Measurements from ENCODE around the gene MON2.

The MON2 gene

DNA sequence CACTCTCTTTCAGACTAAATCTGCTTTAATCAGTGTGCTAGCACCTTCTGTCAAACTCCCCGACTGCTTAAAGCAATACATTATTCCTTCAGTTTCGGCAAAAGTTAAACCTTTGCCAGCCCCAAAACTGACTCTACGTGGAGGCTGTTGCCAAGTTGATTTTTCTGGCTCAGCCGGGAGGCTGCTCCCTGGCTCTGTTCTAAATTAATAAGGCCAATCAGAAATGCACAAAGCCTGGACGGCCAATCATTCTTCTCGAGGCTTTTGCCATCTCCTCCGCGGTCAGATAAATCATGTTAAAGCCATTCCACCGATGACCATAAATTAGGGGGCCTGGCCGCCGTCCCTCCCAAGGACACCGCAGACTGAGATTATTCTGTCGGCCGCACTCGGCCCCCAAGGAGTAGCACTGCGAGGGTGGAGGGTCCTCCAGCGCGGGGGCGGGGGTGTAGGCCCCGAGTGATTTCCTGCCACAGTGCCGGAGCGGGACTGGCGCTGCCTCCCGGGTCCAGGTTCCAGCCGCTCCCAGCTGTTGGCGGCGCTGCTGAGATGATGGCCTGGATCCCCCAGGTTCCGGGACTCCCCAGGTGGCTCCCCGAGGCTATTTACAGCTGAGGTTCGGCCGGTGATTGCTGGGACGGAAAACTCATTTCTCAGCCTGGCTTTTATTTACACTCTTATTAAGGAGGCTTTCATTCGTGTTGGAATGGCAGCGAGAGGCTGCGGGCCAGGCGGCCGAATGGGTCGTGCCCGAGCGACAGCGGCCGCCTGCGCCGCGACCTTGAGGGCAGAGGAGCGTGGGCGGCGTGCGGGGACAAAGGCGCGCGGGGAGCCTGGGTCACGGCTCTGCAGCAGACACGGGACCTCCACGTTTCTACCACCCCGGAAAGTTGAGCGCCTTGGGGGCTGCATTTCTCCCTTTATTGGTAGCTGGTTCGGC lies 165.1 kb downstream of the MON2 start:
- DNase-seq (ENCODE audit: low read depth in 2 of 2) = peak; percentile 84 to 88
- TF ChIP-seq, protein P1, sequence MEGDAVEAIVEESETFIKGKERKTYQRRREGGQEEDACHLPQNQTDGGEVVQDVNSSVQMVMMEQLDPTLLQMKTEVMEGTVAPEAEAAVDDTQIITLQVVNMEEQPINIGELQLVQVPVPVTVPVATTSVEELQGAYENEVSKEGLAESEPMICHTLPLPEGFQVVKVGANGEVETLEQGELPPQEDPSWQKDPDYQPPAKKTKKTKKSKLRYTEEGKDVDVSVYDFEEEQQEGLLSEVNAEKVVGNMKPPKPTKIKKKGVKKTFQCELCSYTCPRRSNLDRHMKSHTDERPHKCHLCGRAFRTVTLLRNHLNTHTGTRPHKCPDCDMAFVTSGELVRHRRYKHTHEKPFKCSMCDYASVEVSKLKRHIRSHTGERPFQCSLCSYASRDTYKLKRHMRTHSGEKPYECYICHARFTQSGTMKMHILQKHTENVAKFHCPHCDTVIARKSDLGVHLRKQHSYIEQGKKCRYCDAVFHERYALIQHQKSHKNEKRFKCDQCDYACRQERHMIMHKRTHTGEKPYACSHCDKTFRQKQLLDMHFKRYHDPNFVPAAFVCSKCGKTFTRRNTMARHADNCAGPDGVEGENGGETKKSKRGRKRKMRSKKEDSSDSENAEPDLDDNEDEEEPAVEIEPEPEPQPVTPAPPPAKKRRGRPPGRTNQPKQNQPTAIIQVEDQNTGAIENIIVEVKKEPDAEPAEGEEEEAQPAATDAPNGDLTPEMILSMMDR (IDR thresholded peaks at IDR 0.05; ENCODE audit: low read depth, low read length) = peak; percentile 44
- peak overlapping the region; percentile 49 to 51 for H3K4me3 ChIP-seq (replicated peaks in 1 of 2; ENCODE audit: low read depth in 2 of 2, low read length in 2 of 2)

DNA sequence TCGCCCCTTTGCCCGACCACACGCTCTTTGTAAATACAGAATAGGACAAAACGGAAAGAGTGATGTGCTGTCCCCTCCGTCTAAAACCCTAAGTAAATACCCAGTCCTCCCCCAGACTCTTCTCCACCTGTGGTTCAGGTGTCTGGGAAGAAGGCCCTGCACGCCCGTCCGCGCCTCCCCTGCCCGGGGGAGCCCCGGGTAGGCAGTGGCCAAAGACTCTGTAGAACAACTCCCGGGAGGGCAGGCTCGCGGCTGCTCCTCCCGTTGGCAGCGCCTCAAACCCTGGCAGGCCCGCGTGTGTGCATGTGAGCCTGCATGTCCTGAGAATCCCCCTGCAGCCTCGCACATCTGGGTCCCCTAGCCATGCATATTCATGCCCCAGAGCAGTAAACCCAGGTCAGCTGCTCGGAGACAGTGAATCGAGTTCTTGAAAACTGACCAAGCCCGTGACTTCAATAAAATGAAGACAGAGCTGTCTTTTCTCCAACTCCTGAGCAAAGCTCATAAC lies 165.8 kb downstream of the MON2 start:
- peak overlapping the region; percentile 49 to 51 for H3K4me3 ChIP-seq (replicated peaks in 1 of 2; ENCODE audit: low read depth in 2 of 2, low read length in 2 of 2)
- TF ChIP-seq, protein P1 (IDR thresholded peaks at IDR 0.05; ENCODE audit: low read depth, low read length) = no peak
- DNase-seq (ENCODE audit: low read depth in 2 of 2) = peak; percentile 32 to 65

DNA sequence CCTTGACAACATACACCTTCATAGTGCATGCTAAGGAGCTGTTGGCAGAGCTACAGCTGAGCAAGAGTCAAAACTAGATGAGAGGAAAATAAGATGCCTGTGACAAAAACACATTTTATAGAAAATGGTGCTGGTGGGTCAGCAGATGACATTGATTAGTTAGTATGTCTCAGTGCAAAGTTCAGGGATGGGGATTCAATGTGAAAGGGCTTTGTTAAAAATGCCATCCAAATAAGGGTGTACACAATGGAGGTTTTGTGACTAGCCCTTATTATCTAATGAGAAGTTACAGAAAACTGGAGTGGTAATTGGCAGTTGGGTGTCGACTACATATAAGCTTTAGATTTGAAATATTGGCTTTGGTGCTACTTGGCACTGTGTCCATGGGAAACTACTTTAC lies 169.0 kb downstream of the MON2 start:
- TF ChIP-seq, protein P1 (IDR thresholded peaks at IDR 0.05; ENCODE audit: low read depth, low read length) = no peak
- no peak for DNase-seq (ENCODE audit: low read depth in 2 of 2)
- H3K4me3 ChIP-seq (replicated peaks in 1 of 2; ENCODE audit: low read depth in 2 of 2, low read length in 2 of 2) = no peak overlapping the region

DNA sequence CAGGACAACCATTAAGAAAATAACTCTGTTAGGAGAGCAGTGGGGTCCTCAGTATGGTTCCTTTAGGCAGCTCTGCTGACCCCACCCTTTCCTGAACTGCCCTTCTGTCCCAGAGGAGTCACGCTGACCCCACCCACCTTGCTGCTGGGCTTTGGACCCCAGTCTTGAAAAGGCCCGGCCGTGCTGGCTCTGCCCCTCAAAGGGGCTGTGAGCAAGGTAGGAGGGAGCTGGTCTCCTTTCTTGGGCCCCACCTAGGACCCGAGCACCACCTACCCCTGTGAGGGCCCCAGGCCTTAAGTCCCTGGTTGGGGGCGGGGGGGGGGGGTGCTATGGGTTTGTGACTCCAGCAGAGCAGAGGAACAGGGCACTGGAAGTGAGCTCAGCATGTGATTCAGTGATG lies 171.1 kb downstream of the MON2 start:
- no peak for DNase-seq (ENCODE audit: low read depth in 2 of 2)
- TF ChIP-seq, protein P1 (IDR thresholded peaks at IDR 0.05; ENCODE audit: low read depth, low read length) = no peak
- H3K4me3 ChIP-seq (replicated peaks in 1 of 2; ENCODE audit: low read depth in 2 of 2, low read length in 2 of 2) = no peak overlapping the region

DNA sequence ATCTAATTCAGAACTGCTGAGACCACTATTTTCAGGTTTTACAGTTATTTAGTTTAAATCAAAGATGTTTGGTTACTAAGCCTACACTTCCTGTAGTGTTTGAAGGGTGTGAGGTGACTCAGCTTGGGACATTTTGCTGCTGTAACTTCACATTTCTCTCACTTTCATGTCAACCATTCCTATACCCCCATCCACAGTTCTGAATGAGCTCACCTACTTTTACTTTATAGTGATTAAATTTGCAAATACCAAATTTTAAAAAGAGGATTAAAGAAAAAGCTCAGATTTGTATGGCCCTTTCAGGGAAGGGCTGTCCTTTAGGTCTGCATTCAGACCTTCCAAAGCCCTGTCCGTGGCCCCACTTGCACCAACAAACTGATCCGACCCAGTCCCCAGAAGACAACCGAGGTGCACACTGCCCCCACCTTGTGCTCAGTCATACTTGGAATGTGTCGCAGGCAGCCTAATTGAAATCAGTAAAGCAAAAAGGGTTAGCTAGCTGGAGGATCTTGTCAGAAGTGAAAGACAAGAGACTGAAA lies 174.4 kb downstream of the MON2 start:
- TF ChIP-seq, protein P1 (IDR thresholded peaks at IDR 0.05; ENCODE audit: low read depth, low read length) = no peak
- DNase-seq (ENCODE audit: low read depth in 2 of 2) = peak; percentile 52 to 72
- no peak overlapping the region for H3K4me3 ChIP-seq (replicated peaks in 1 of 2; ENCODE audit: low read depth in 2 of 2, low read length in 2 of 2)

DNA sequence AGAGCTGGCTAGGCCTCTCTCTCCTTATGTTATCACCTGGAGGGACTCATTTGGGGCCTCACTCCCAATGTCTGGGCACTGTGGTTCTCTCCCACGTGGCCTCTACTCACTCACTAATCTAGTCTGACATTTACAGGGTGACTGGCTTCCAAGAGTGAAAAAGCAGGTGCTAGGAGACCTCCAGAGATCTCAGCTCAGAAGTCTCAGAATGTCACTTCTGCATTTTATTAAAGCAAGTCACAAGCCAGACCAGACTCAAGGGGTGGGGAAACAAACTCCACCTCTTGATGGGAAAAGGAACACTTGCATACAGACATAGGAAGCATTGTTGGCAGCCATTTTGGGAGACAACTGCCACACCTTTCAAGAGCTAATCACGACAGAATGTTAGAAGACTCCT lies 175.9 kb downstream of the MON2 start:
- TF ChIP-seq, protein P1 (IDR thresholded peaks at IDR 0.05; ENCODE audit: low read depth, low read length) = no peak
- DNase-seq (ENCODE audit: low read depth in 2 of 2) = no peak
- no peak overlapping the region for H3K4me3 ChIP-seq (replicated peaks in 1 of 2; ENCODE audit: low read depth in 2 of 2, low read length in 2 of 2)
